ENCODE data around the gene HES4. TPM values are rescaled to one million over a fixed set of nuclear protein-coding genes. Genes with fewer than 3 reads are reported as not detected.
"Not testable (repeated sequence)": the region's sequence is repeated elsewhere in the genome, so short reads cannot be mapped to it uniquely, and the experiment has no call there.

The HES4 gene
- total RNA-seq, 1 experiment from 2014 or later, result 139 TPM

GRCh38 chr1:980602-981395 is 19.1 kb downstream of the HES4 start:
- DNase-seq (ENCODE audit: low spot score), result no peak

DNA sequence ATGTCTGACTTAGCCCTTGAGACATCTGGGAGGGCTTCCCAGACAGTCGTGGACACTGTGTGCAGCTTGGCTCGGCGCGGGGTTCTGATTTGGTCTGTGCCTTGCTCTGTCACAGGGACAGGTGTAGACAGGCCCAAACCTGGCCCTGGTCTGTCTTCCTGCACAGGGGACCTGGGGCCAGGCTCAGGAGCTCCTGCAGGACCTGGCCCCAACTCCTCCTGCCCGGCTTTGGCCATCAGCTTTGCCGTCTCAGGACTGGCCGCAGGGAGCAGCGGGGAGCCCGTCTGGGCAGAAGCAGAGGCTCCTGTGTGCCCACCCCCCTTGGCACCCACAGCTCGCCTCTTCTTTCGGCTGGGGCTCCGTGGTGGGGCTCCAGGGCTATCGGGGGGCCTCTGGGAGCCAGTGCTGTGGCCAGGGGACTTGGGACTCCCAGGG is 19.7 kb downstream of the HES4 start:
- no peak for DNase-seq (ENCODE audit: low spot score)

- DNase-seq (ENCODE audit: low spot score), result no peak
Measured at GRCh38 chr1:979744-980072, 20.2 kb downstream of the HES4 start.

DNA sequence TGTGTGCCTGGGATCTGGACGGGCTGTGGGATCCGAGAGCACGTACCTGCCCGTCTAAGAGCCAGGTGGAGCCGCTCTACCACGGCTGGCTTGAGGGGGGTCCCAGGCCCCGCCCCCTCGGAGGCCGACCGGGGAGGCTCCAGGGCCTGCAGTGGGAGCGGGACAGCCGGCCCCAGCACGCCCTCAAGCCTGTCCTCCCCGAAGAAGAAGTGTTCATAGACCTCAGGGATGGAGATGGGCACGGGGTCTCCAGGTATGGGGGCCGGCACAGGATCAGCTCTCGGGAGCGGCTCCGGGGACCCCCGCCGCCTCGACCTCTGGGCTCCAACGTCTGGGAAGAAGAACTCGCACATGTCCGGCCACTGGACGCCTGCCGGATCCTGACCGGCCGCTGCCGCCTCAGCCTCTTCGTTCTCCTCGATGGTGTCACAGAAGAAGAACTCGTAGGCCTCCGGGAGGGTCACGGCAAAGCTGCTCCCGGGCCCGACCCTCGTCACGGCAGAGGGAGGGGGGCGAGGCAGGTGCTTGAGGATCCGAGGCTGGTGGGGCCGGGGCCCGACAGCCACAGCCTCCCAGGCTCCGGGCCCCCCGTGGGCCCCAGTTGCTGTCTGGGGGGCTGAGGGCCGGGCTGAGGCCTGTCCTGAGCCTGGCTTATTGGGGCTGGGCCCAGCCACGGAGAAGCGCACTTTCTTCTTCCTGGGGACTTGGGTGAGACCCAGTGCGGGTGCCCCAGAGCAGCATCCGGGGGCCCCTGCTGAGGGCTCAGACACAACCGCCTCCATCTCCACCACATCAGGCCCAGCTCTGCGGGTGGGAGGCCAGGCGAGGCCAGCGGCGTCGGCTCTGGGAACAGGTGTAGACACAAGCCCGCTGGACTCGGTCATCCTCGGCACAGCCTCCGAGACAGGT is 20.8 kb downstream of the HES4 start:
- DNase-seq (ENCODE audit: low spot score), result no peak

GRCh38 chr1:978069-978834 is 21.6 kb downstream of the HES4 start:
- DNase-seq (ENCODE audit: low spot score), result no peak

- DNase-seq (ENCODE audit: low spot score), result not testable (repeated sequence)
Measured at GRCh38 chr1:976791-977190, 23.1 kb downstream of the HES4 start.

DNA sequence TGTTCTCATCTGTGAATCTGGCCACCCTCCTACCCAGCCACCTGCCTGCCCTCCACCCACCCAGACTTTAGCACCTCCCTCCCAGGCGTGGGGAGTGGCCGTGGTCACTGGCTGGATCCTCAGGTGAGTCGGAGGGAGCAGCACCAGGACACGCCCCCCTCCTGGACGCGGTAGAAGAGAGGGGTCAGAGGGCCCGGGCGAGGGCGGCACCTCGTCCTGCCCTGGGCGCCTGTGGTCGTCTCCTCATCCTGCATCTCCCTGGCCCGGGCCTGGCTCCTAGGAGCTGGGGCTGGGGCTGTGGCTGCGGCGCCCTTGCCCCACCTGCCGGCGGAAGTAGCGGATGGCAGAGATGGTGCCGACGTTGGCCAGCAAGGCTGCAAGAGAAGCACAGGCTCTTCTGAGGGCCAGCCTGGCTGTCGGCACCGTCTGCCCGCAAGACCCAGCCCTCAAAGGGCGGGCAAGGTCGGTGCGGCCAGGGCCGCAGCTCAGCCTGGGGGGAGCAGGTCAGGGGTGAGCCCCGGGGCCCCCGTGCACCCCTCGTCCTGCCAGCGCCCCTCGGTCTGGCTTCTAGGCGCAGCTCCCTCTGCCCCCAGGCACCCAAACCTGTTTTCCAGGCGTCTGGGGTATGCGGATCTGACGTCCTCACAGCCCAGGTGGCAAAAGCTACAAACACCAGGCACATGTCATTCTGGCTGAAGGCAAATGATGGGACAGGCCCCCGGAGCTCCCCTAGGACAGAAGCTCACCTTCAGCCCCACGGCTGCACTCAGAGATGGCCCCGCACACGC is 23.8 kb downstream of the HES4 start:
- DNase-seq (ENCODE audit: low spot score), result peak; percentile 87

- no peak for DNase-seq (ENCODE audit: low spot score)
Measured at GRCh38 chr1:975365-975764, 24.5 kb downstream of the HES4 start.

DNA sequence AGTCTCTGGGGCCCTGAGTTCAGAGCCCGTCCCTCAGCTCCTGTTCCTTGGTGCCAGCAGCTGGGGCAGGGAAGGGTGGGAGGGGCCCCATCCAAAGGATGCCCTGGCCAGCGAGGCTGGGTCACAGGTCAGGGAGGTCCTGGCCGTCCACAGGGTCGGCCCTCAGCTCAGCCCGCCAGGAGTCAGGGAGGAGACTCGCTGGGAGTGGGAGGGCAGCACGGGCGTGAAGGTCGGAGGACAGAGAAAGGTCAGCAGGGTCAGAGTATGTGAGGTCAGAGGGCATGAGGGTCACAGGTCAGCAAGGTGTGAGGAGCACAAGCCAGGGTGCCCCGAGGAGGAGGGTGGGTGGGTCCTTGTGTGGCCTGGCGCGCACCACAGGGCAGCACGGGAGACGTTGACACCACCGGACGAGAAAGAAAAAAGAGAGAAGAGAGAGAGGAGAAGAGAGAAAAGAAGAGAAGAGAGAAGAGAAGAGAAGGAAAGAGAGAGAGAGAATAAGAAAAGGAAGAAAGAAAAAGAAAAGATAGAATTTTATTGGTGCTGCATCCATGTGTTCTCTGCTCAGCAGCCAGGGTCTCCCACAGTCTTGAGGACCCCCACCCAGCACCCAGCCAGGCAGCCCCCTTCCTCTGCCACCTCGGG is 25.1 kb downstream of the HES4 start:
- no peak for DNase-seq (ENCODE audit: low spot score)

GRCh38 chr1:974293-974640 is 25.6 kb downstream of the HES4 start:
- no peak for DNase-seq (ENCODE audit: low spot score)

- DNase-seq (ENCODE audit: low spot score), result no peak
Measured at GRCh38 chr1:973459-974292, 26.2 kb downstream of the HES4 start.

DNA sequence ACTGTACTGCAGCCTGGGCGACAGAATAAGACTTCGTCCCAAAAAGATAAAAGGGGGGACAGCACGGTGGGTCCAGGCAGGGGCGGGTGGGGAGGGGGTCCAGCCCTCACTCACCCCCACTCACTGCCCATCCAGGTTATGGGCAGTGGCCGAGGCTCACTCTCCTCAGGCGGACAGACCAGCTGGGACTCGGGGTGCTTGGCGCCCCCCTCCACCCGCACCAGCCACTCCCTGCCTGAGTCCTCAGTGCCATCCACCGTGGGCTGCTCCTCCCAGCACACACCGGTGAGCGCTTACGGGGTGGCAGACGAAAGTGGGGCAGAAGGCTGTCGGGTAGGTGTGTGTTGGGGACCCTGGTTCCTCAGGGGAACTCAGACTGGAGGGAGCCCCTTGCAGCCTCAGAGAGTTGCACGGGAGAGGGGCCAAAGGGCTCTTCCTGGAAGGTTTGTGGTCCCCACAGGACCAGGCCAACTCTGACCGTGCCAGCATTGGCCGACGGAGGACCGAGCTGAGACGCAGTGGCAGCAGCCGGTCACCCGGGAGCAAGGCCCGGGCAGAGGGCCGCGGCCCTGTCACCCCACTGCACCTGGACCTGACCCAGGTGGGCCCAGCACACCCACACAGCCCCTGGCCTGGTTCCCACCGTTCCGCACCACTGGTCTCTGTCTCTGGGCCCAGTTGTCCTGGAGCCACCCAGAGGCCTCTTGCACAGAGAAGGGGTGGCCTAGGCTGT is 27.0 kb downstream of the HES4 start:
- DNase-seq (ENCODE audit: low spot score), result no peak

- DNase-seq (ENCODE audit: low spot score), result no peak
Measured at GRCh38 chr1:971751-972506, 28.0 kb downstream of the HES4 start.

DNA sequence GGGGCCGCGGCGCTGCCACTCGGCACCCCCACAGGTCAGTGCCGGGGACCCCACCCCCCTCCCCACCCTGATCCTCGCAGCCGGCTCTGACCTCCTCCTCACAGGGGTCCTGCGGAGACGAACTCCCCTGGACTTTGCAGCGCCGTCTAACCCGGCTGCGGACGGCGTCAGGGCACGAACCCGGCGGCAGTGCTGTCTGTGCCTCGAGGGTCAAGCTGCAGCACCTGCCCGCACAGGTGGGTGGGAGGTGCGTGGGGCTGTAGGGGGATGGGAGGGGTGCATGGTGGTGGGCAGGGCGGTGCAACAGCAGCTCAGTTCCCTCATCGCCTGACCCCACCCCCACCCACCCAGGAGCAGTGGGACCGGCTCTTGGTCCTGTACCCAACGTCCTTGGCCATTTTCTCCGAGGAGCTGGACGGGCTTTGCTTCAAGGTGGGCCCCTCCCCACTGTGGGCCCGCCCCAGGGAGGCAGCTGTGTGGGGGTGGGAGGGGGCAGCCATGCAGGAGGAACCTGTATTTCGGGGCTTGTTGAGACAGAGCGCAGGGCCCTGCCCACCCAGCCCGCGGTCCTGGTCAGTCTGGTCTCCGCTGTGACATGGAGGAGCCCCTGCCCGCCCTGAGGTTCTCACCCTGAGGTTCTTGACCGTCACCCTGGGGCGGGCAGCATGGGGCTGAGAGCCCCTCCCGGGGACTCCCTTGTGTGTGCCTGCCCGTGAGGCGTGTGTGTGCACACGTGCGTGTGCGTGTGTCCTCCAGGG is 28.7 kb downstream of the HES4 start:
- no peak for DNase-seq (ENCODE audit: low spot score)

- no peak for DNase-seq (ENCODE audit: low spot score)
Measured at GRCh38 chr1:970242-970972, 29.5 kb downstream of the HES4 start.

DNA sequence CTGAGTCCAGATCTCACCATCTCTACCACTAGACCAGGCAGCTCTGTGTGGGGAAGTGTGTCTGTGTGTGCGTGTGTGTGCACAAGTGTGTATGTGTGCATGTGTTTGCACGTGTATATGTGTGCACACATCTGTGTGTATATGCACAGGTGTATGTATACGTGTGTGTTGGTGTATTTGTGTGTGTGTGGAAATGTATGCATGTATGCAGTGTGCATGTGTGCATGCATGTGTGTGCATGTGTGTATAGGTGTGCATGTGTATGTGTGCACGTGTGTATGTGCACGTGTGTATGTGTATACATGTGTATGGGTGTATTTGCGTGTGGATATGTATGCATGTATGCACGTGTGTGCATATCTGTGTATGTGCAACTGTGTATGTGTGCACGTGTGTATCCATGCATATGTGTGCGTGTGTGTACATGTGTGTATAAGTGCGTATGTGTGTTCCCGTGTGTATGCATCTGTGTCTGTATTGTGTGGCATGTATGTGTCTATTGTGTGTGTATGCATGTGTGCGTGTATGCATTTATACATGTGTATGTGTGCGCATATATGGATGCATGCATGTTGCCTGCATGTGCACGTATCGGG is 30.5 kb downstream of the HES4 start:
- no peak for DNase-seq (ENCODE audit: low spot score)

Data from HT-29 (cell line).